ENCODE data around the gene CANT1. TPM values are rescaled to one million over a fixed set of nuclear protein-coding genes. Genes with fewer than 3 reads are reported as not detected.

Gene CANT1
- total and polyA plus RNA-seq, 9 of the 15 experiments (the other 6 are each of a cell fraction or from before 2014, with no cell fraction given): 2.7 to 66.4 (median 22.5) TPM

DNA sequence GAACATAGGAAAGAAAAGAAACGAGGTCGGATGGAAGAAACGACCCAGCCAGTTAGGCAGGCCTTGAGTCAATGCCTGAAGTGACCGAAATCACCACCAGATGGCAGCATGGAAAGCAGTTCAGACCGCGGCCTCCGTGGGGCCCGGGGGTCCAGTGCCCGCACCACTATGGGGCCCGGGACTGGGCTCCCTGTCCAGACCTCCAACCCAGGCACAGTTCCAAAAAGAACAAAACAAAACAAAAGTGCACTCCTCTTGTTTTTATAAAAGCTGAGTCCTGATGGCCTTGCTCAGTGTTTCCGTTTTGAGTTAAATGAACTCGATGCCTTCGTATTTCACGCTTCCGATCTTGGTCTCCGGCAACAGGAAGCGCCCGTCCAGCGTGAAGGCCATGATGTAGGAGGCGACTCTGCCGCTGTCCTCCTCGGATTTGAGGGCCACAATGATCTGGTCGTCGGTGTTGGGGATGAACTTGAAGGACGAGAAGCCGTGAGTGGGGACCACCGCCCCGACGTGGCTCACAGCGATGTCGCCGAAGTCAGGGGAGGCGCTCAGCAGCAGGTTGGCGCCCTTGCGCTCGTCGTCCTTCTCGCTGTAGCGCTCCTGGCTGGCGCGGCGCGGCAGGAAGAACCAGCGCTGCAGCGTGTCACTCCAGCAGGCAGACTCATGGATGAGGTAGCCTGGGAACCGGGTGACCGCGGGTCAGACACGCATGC, 16.2 kb downstream of the CANT1 start (continued):
- TF ChIP-seq, protein P1, sequence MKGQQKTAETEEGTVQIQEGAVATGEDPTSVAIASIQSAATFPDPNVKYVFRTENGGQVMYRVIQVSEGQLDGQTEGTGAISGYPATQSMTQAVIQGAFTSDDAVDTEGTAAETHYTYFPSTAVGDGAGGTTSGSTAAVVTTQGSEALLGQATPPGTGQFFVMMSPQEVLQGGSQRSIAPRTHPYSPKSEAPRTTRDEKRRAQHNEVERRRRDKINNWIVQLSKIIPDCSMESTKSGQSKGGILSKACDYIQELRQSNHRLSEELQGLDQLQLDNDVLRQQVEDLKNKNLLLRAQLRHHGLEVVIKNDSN (CRISPR knock-in tag; IDR thresholded peaks at IDR 0.05): no peak
- TF ChIP-seq RAD21 (CRISPR knock-in tag; conservative IDR thresholded peaks at IDR 0.05 in 1 of 2, IDR thresholded peaks at IDR 0.05 in 1 of 2) (peak in 1 of 2 experiments; percentile 43; a peak in 2 of 4 replicates), TRIM28 (IDR thresholded peaks at IDR 0.05) (peak; percentile 54; the same call in 1 of the 2 replicates), CBX1 (IDR thresholded peaks at IDR 0.05; ENCODE audit: low read depth) (0 out of 2 replicates have a peak, but pooled peaks have one; percentile 19), ZFP36 (IDR thresholded peaks at IDR 0.05; ENCODE audit: low read depth, low read length, partially characterized antibody) (no peak), GABPB1 (CRISPR knock-in tag; IDR thresholded peaks at IDR 0.05) (0 out of 2 replicates have a peak, but pooled peaks have one; percentile 17)
- TF ChIP-seq, protein P2, sequence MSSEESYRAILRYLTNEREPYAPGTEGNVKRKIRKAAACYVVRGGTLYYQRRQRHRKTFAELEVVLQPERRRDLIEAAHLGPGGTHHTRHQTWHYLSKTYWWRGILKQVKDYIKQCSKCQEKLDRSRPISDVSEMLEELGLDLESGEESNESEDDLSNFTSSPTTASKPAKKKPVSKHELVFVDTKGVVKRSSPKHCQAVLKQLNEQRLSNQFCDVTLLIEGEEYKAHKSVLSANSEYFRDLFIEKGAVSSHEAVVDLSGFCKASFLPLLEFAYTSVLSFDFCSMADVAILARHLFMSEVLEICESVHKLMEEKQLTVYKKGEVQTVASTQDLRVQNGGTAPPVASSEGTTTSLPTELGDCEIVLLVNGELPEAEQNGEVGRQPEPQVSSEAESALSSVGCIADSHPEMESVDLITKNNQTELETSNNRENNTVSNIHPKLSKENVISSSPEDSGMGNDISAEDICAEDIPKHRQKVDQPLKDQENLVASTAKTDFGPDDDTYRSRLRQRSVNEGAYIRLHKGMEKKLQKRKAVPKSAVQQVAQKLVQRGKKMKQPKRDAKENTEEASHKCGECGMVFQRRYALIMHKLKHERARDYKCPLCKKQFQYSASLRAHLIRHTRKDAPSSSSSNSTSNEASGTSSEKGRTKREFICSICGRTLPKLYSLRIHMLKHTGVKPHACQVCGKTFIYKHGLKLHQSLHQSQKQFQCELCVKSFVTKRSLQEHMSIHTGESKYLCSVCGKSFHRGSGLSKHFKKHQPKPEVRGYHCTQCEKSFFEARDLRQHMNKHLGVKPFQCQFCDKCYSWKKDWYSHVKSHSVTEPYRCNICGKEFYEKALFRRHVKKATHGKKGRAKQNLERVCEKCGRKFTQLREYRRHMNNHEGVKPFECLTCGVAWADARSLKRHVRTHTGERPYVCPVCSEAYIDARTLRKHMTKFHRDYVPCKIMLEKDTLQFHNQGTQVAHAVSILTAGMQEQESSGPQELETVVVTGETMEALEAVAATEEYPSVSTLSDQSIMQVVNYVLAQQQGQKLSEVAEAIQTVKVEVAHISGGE (CRISPR knock-in tag; IDR thresholded peaks at IDR 0.05): no peak
- TF ChIP-seq, protein P3, sequence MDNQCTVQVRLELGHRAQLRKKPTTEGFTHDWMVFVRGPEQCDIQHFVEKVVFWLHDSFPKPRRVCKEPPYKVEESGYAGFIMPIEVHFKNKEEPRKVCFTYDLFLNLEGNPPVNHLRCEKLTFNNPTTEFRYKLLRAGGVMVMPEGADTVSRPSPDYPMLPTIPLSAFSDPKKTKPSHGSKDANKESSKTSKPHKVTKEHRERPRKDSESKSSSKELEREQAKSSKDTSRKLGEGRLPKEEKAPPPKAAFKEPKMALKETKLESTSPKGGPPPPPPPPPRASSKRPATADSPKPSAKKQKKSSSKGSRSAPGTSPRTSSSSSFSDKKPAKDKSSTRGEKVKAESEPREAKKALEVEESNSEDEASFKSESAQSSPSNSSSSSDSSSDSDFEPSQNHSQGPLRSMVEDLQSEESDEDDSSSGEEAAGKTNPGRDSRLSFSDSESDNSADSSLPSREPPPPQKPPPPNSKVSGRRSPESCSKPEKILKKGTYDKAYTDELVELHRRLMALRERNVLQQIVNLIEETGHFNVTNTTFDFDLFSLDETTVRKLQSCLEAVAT (IDR thresholded peaks at IDR 0.05): 0 out of 4 replicates have a peak, but pooled peaks of 1 of the 2 experiments have one; percentile 44
- TF ChIP-seq, protein P4, sequence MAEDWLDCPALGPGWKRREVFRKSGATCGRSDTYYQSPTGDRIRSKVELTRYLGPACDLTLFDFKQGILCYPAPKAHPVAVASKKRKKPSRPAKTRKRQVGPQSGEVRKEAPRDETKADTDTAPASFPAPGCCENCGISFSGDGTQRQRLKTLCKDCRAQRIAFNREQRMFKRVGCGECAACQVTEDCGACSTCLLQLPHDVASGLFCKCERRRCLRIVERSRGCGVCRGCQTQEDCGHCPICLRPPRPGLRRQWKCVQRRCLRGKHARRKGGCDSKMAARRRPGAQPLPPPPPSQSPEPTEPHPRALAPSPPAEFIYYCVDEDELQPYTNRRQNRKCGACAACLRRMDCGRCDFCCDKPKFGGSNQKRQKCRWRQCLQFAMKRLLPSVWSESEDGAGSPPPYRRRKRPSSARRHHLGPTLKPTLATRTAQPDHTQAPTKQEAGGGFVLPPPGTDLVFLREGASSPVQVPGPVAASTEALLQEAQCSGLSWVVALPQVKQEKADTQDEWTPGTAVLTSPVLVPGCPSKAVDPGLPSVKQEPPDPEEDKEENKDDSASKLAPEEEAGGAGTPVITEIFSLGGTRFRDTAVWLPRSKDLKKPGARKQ (CRISPR knock-in tag; IDR thresholded peaks at IDR 0.05): peak; percentile 55; the same call in 1 of the 2 replicates
